Stomach (tissue), 9 donors: ENCODE results near the gene UNC5B. TPM values are rescaled to one million over a fixed set of nuclear protein-coding genes. Genes with fewer than 3 reads are reported as not detected.
"Not testable (repeated sequence)": the region's sequence is repeated elsewhere in the genome, so short reads cannot be mapped to it uniquely, and the experiment has no call there.

Experiments
- DNase-seq, 2 donors: peaks; one replicate each; pipeline versions ENCODE4 v3.0.0 to v3.0.0-alpha.2; 2013 to 2019
- H3K27ac ChIP-seq, 5 donors: fragments of 200-600 bp in 4 of 5; sonication (generic) in 4 of 5; one replicate each; pipeline ENCODE4 v1.5.1; 2013 to 2019; ENCODE audit warnings: mild to moderate bottlenecking in 1 of 5, moderate library complexity in 1 of 5
- H3K27me3 ChIP-seq, 3 donors: fragments of 200-600 bp; sonication (generic); one replicate each; pipeline ENCODE4 v1.5.1; 2017 to 2019; ENCODE audit warnings: mixed run types in 1 of 3
- H3K36me3 ChIP-seq, 4 donors: fragments of 200-600 bp; sonication (generic); 1 replicate in 3 of 4; 2 replicates in 1 of 4; pipeline ENCODE4 v1.5.1; 2016 to 2019
- H3K4me1 ChIP-seq, 4 donors: fragments of 200-600 bp; sonication (generic); one replicate each; pipeline ENCODE4 v1.5.1; 2016 to 2019
- H3K4me3 ChIP-seq, 4 donors: fragments of 200-600 bp; sonication (generic) in 3 of 4; one replicate each; pipeline ENCODE4 v1.5.1; 2016 to 2019; ENCODE audit warnings: mild to moderate bottlenecking in 1 of 4
- H3K9me3 ChIP-seq, 4 donors: fragments of 200-600 bp; sonication (generic); one replicate each; pipeline ENCODE4 v1.5.1; 2016 to 2019
- CTCF ChIP-seq, 7 experiments: fragments of 450-650 bp in 4 of 7; fragments of 200-600 bp in 3 of 7; sonication (generic) in 3 of 7; IDR thresholded peaks; one replicate each; pipeline ENCODE4 v1.5.1; 2016 to 2019; ENCODE audit warnings: antibody characterized with exemption in 7 of 7, control low read depth in 2 of 7, mild to moderate bottlenecking in 1 of 7
- EP300 ChIP-seq: sonication (generic); formaldehyde crosslinking; IDR thresholded peaks from one replicate; pipeline ENCODE4 v1.6.1; 2017; ENCODE audit warnings: antibody characterized with exemption
- POLR2A ChIP-seq, 4 donors: fragments of 450-650 bp; IDR thresholded peaks; one replicate each; pipeline ENCODE4 v1.6.1; 2016; ENCODE audit warnings: antibody characterized with exemption in 4 of 4, control low read depth in 2 of 4, mild to moderate bottlenecking in 1 of 4, moderate library complexity in 1 of 4
- POLR2AphosphoS5 ChIP-seq, 3 donors: sonication (generic); formaldehyde crosslinking; IDR thresholded peaks; one replicate each; pipeline ENCODE4 v1.6.1; 2016; ENCODE audit warnings: antibody characterized with exemption in 3 of 3
- WGBS, 5 donors: extraction: QIAGEN DNeasy Blood & Tissue Kit in 3 of 5; methylation state at CpG; one replicate each; pipeline versions ENCODE4 v1.1.5 to v1.1.7; 2013 to 2018; 5-methylcytosine and 5-hydroxymethylcytosine counted together
- intact Hi-C: fragments of 100-400 bp; cut with DNase I; formaldehyde crosslinking; loops from one replicate; pipeline ENCODE4 v1.15.1; 2023; ENCODE audit warnings: low total_unique reads
- polyA plus RNA-seq, 3 donors: library from polyadenylated mRNA; stranded (reverse); fragments of 200-250 nt; gene quantifications; one replicate each; pipeline ENCODE4 v1.2.3, GENCODE V29; 2013
- total RNA-seq, 5 donors: library from RNA; depleted of rRNA; stranded (reverse); fragments of >200 nt; gene quantifications; one replicate each; pipeline versions ENCODE4 v1.1.0 to v1.2.3, GENCODE V29; 2014 to 2016
- donor health status: healthy with polysubstance abuse.
- donor health status: Bipolar disorder and iron deficiency.
- donor health status: healthy.

UNC5B gene
- total and polyA plus RNA-seq, 8 donors: 1.4 to 42.9 (median 5.7) TPM

- Histone ChIP-seq H3K4me1 (no peaks in the 10 kb centered on the region), H3K36me3 (peaks cover 6 to 89% (median 78%) of the 10 kb centered on the region in 4 donors), H3K27ac (no peak overlapping the region), H3K4me3 (no peak overlapping the region), H3K9me3 (no peaks in the 10 kb centered on the region), H3K27me3 (no peaks in the 10 kb centered on the region)
- no peak for DNase-seq
- WGBS, 5 donors: 84 to 89% (median 85%) methylated on average over 4 of the region's 4 CpGs
- intact Hi-C loops: no loop called here
- TF ChIP-seq CTCF (IDR thresholded peaks at IDR 0.05) (no peak), EP300 (no peak), POLR2A (IDR thresholded peaks at IDR 0.05) (no peak), POLR2AphosphoS5 (IDR thresholded peaks at IDR 0.05) (no peak)
Measured at GRCh38 chr10:71294856-71295255, 82.5 kb downstream of the UNC5B start.

- Histone ChIP-seq H3K27me3 (no peaks in the 10 kb centered on the region), H3K4me1 (no peaks in the 10 kb centered on the region), H3K9me3 (no peaks in the 10 kb centered on the region), H3K27ac (no peak overlapping the region), H3K4me3 (no peak overlapping the region), H3K36me3 (peaks cover 6 to 88% (median 80%) of the 10 kb centered on the region in 4 donors)
- intact Hi-C loops: no loop called here
- 87 to 93% (median 92%) methylated on average over 8 to 9 of the region's 9 CpGs for WGBS, 5 donors
- no peak for DNase-seq
- TF ChIP-seq CTCF (IDR thresholded peaks at IDR 0.05) (no peak), POLR2AphosphoS5 (IDR thresholded peaks at IDR 0.05) (no peak)
Measured at GRCh38 chr10:71295641-71296040, 83.3 kb downstream of the UNC5B start.

GRCh38 chr10:71296086-71296485, 83.7 kb downstream of the UNC5B start:
- 57 to 71% (median 68%) methylated on average over 5 of the region's 5 CpGs for WGBS, 5 donors
- no peaks in the 10 kb centered on the region for H3K4me1 ChIP-seq
- no peak overlapping the region for H3K4me3 ChIP-seq
- H3K27me3 ChIP-seq: no peaks in the 10 kb centered on the region
- H3K27ac ChIP-seq: no peak overlapping the region
- no peak for DNase-seq
- no peak for TF ChIP-seq POLR2AphosphoS5 (IDR thresholded peaks at IDR 0.05)
- TF ChIP-seq CTCF (IDR thresholded peaks at IDR 0.05): no peak
- no peak for TF ChIP-seq POLR2A (IDR thresholded peaks at IDR 0.05)
- no peak for TF ChIP-seq EP300
- H3K36me3 ChIP-seq: peaks cover 6 to 88% (median 79%) of the 10 kb centered on the region in 4 donors
- no peaks in the 10 kb centered on the region for H3K9me3 ChIP-seq
- intact Hi-C loops: no loop called here

GRCh38 chr10:71296811-71297210, 84.4 kb downstream of the UNC5B start:
- H3K27me3 ChIP-seq, DNase-seq, intact Hi-C loops, H3K27ac ChIP-seq, H3K4me3 ChIP-seq, H3K9me3 ChIP-seq, H3K4me1 ChIP-seq: not testable (repeated sequence)
- peaks cover 6 to 83% (median 72%) of the 10 kb centered on the region in 4 donors for H3K36me3 ChIP-seq
- 56 to 85% (median 69%) methylated on average over 11 to 13 of the region's 13 CpGs for WGBS, 5 donors

GRCh38 chr10:71297343-71297742, 85.0 kb downstream of the UNC5B start:
- DNase-seq: no peak
- no peaks in the 10 kb centered on the region for H3K4me1 ChIP-seq

More at GRCh38 chr10:71297343-71297742, 85.0 kb downstream of the UNC5B start:
- Histone ChIP-seq H3K4me3 (no peak overlapping the region), H3K27ac (no peak overlapping the region), H3K9me3 (no peaks in the 10 kb centered on the region), H3K27me3 (peaks cover 0 to 1% (median 0%) of the 10 kb centered on the region in 3 donors), H3K36me3 (peaks cover 6 to 78% (median 68%) of the 10 kb centered on the region in 4 donors)
- no peak for TF ChIP-seq EP300
- no peak for TF ChIP-seq POLR2AphosphoS5 (IDR thresholded peaks at IDR 0.05)
- TF ChIP-seq POLR2A (IDR thresholded peaks at IDR 0.05): no peak
- TF ChIP-seq CTCF (IDR thresholded peaks at IDR 0.05): no peak
- WGBS, 5 donors: 84 to 100% (median 94%) methylated on average over 3 of the region's 3 CpGs
- intact Hi-C loops: no loop called here
